Liver (tissue), 9 donors: ENCODE measurements around the gene CCL18. TPM values are rescaled to one million over a fixed set of nuclear protein-coding genes. Genes with fewer than 3 reads are reported as not detected.

ENCODE experiments used
- DNase-seq: peaks from one replicate; pipeline ENCODE4 v3.0.0-alpha.2; 2017; ENCODE audit warnings: low spot score
- H3K27ac ChIP-seq, 2 donors: one replicate each; pipeline ENCODE4 v1.7.0; 2013; ENCODE audit warnings: inconsistent platforms in 2 of 2, low read length in 2 of 2, control low read depth in 1 of 2, low read depth in 1 of 2, mild to moderate bottlenecking in 1 of 2
- H3K27me3 ChIP-seq, 4 donors: one replicate each; pipeline versions ENCODE4 v1.6.1 to v1.7.0; 2013; ENCODE audit warnings: low read length in 3 of 4, inconsistent platforms in 1 of 4, mild to moderate bottlenecking in 1 of 4, moderate library complexity in 1 of 4; ENCODE audit not compliant: control insufficient read depth in 4 of 4, insufficient read depth in 4 of 4
- H3K36me3 ChIP-seq, 4 donors: one replicate each; pipeline versions ENCODE4 v1.6.1 to v1.7.0; 2013; ENCODE audit warnings: low read length in 3 of 4, mild to moderate bottlenecking in 3 of 4, low read depth in 1 of 4, moderate library complexity in 1 of 4; ENCODE audit not compliant: control insufficient read depth in 4 of 4, insufficient read depth in 3 of 4
- H3K4me1 ChIP-seq, 4 donors: one replicate each; pipeline versions ENCODE4 v1.6.1 to v1.7.0; 2013; ENCODE audit warnings: low read length in 3 of 4, mild to moderate bottlenecking in 3 of 4, moderate library complexity in 1 of 4; ENCODE audit not compliant: control insufficient read depth in 4 of 4, insufficient read depth in 4 of 4
- H3K4me3 ChIP-seq, 3 donors: one replicate each; pipeline versions ENCODE4 v1.6.1 to v1.7.0; 2013; ENCODE audit warnings: low read length in 3 of 3, control low read depth in 1 of 3, low read depth in 1 of 3, mild to moderate bottlenecking in 1 of 3
- H3K9ac ChIP-seq, 2 donors: one replicate each; pipeline ENCODE4 v1.7.0; 2013; ENCODE audit warnings: low read length in 2 of 2, mild to moderate bottlenecking in 2 of 2, moderate library complexity in 2 of 2, control low read depth in 1 of 2, low read depth in 1 of 2
- H3K9me3 ChIP-seq, 4 donors: one replicate each; pipeline versions ENCODE4 v1.6.1 to v1.7.0; 2013; ENCODE audit warnings: low read length in 3 of 4; ENCODE audit not compliant: control insufficient read depth in 4 of 4
- ATF3 ChIP-seq: IDR thresholded peaks from 2 replicates; pipeline ENCODE4 v1.6.1; 2016; ENCODE audit warnings: antibody characterized with exemption
- EGR1 ChIP-seq, 2 donors: IDR thresholded peaks; 2 replicates each; pipeline ENCODE4 v1.6.1; 2016 to 2018; ENCODE audit warnings: antibody characterized with exemption in 2 of 2, low read depth in 2 of 2
- FOXA1 ChIP-seq: IDR thresholded peaks from 2 replicates; pipeline ENCODE4 v1.6.1; 2016; ENCODE audit warnings: antibody characterized with exemption
- FOXA2 ChIP-seq: IDR thresholded peaks from 2 replicates; pipeline ENCODE4 v1.6.1; 2016; ENCODE audit warnings: antibody characterized with exemption
- GABPA ChIP-seq, 2 donors: IDR thresholded peaks in 1 of 2; conservative IDR thresholded peaks in 1 of 2; 2 replicates each; pipeline ENCODE4 v1.6.1; 2016; ENCODE audit warnings: antibody characterized with exemption in 2 of 2, mild to moderate bottlenecking in 1 of 2, moderate library complexity in 1 of 2
- HNF4A ChIP-seq, 2 donors: conservative IDR thresholded peaks; 2 replicates each; pipeline ENCODE4 v1.6.1; 2016; ENCODE audit warnings: antibody characterized with exemption in 2 of 2, mild to moderate bottlenecking in 2 of 2
- HNF4G ChIP-seq: IDR thresholded peaks from 2 replicates; pipeline ENCODE4 v1.6.1; 2016; ENCODE audit warnings: antibody characterized with exemption
- JUND ChIP-seq, 2 donors: IDR thresholded peaks; 2 replicates each; pipeline ENCODE4 v1.6.1; 2016; ENCODE audit warnings: antibody characterized with exemption in 2 of 2
- MAX ChIP-seq: IDR thresholded peaks from 2 replicates; pipeline ENCODE4 v1.6.1; 2016; ENCODE audit warnings: antibody characterized with exemption
- NR2F2 ChIP-seq: IDR thresholded peaks from 2 replicates; pipeline ENCODE4 v1.6.1; 2016; ENCODE audit warnings: antibody characterized with exemption
- RAD21 ChIP-seq, 2 donors: IDR thresholded peaks; 2 replicates each; pipeline ENCODE4 v1.6.1; 2016; ENCODE audit warnings: antibody characterized with exemption in 2 of 2, mild to moderate bottlenecking in 2 of 2
- RXRA ChIP-seq, 2 donors: IDR thresholded peaks; 2 replicates each; pipeline ENCODE4 v1.6.1; 2017 to 2018; ENCODE audit warnings: antibody characterized with exemption in 2 of 2, mild to moderate bottlenecking in 1 of 2
- SP1 ChIP-seq: IDR thresholded peaks from 2 replicates; pipeline ENCODE4 v1.6.1; 2018; ENCODE audit warnings: antibody characterized with exemption, mild to moderate bottlenecking
- TAF1 ChIP-seq: conservative IDR thresholded peaks from 2 replicates; pipeline ENCODE4 v1.6.1; 2016; ENCODE audit warnings: antibody characterized with exemption, mild to moderate bottlenecking
- YY1 ChIP-seq: IDR thresholded peaks from 2 replicates; pipeline ENCODE4 v1.6.1; 2016; ENCODE audit warnings: antibody characterized with exemption, mild to moderate bottlenecking
- ZBTB33 ChIP-seq: IDR thresholded peaks from 2 replicates; pipeline ENCODE4 v1.6.1; 2016; ENCODE audit warnings: antibody characterized with exemption
- WGBS: extraction: QIAGEN DNeasy Blood & Tissue Kit; methylation state at CpG from one replicate; pipeline ENCODE4 v1.1.7; 2013; 5-methylcytosine and 5-hydroxymethylcytosine counted together
- polyA plus RNA-seq, 2 donors: library from polyadenylated mRNA; stranded (reverse) in 1 of 2; unstranded in 1 of 2; fragments of 200-250 nt in 1 of 2; fragments of >200 nt in 1 of 2; fragmentation: Nextera tagmentation in 1 of 2; extraction: Ambion mirVana in 1 of 2; gene quantifications; one replicate each; pipeline versions ENCODE4 v1.2.1 to v1.2.3, GENCODE V29; 2013 to 2015
- total RNA-seq, 2 donors: library from RNA; depleted of rRNA; stranded (reverse); fragments of >200 nt; gene quantifications; one replicate each; pipeline ENCODE4 v1.2.3, GENCODE V29; 2014
- TF ChIP-seq, protein P1 (sequence below): IDR thresholded peaks from 2 replicates; pipeline ENCODE4 v1.6.1; 2016; ENCODE audit warnings: antibody characterized with exemption, mild to moderate bottlenecking
- TF ChIP-seq, protein P2 (sequence below): fragments of 150-350 bp; IDR thresholded peaks from 2 replicates; pipeline ENCODE4 v1.5.1; 2017; ENCODE audit warnings: improper control_type of control experiment, low read depth, low read length; ENCODE audit not compliant: missing input control
- donor health status: healthy.
- donor health status: healthy.
- donor health status: healthy.
- donor health status: healthy.
- donor health status: healthy.

The CCL18 gene
- total and polyA plus RNA-seq, 4 donors = 0.22 to 0.92 (median 0.76) TPM; not detected in 1

- DNase-seq = no peak
- 88% methylated on average over 6 of the region's 6 CpGs for WGBS
- no peak overlapping the region for H3K4me3 ChIP-seq
- no peaks in the 10 kb centered on the region for H3K27me3 ChIP-seq
- no peak overlapping the region for H3K9ac ChIP-seq
- no peak overlapping the region for H3K27ac ChIP-seq
- H3K36me3 ChIP-seq = no peaks in the 10 kb centered on the region
- TF ChIP-seq EGR1 (IDR thresholded peaks at IDR 0.05; ENCODE audit: low read depth in 2 of 2) (no peak), FOXA1 (no peak)
- no peaks in the 10 kb centered on the region for H3K4me1 ChIP-seq
- H3K9me3 ChIP-seq = no peaks in the 10 kb centered on the region
Measured at GRCh38 chr17:36066365-36066985, 2.4 kb downstream of the CCL18 start.

DNA sequence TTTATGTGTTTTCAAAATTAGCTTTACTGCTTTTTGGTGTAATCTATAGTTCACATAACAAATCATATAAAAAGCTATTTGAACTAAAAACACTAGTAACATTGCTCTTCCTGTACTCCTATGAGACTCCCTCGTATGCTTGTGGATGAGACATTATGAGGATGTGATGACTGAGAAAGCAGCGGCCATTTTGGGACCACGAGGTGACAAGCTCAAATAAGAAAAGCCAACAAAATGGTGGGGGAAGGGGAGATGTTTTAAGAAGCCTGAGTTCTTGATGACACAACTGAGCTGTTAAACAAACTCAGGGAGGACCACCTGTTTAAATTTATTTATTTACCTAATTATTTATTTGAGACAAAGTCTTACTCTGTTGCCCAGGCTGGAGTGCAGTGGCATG, 4.5 kb downstream of the CCL18 start:
- H3K4me1 ChIP-seq = peaks cover 0 to 5% (median 2%) of the 10 kb centered on the region in 4 donors
- WGBS = 87% methylated on average over 3 of the region's 3 CpGs
- no peak for TF ChIP-seq FOXA2
- no peak for TF ChIP-seq MAX
- no peak for TF ChIP-seq RXRA (IDR thresholded peaks at IDR 0.05)
- TF ChIP-seq YY1 = no peak
- TF ChIP-seq ATF3 = no peak
- no peak for TF ChIP-seq EGR1 (IDR thresholded peaks at IDR 0.05; ENCODE audit: low read depth in 2 of 2)
- TF ChIP-seq RAD21 (IDR thresholded peaks at IDR 0.05) = no peak
- TF ChIP-seq GABPA (IDR thresholded peaks at IDR 0.05 in 1 of 2, conservative IDR thresholded peaks at IDR 0.05 in 1 of 2) = no peak
- no peak for TF ChIP-seq JUND (IDR thresholded peaks at IDR 0.05)
- TF ChIP-seq HNF4G = no peak
- TF ChIP-seq TAF1 = no peak
- TF ChIP-seq, protein P1, sequence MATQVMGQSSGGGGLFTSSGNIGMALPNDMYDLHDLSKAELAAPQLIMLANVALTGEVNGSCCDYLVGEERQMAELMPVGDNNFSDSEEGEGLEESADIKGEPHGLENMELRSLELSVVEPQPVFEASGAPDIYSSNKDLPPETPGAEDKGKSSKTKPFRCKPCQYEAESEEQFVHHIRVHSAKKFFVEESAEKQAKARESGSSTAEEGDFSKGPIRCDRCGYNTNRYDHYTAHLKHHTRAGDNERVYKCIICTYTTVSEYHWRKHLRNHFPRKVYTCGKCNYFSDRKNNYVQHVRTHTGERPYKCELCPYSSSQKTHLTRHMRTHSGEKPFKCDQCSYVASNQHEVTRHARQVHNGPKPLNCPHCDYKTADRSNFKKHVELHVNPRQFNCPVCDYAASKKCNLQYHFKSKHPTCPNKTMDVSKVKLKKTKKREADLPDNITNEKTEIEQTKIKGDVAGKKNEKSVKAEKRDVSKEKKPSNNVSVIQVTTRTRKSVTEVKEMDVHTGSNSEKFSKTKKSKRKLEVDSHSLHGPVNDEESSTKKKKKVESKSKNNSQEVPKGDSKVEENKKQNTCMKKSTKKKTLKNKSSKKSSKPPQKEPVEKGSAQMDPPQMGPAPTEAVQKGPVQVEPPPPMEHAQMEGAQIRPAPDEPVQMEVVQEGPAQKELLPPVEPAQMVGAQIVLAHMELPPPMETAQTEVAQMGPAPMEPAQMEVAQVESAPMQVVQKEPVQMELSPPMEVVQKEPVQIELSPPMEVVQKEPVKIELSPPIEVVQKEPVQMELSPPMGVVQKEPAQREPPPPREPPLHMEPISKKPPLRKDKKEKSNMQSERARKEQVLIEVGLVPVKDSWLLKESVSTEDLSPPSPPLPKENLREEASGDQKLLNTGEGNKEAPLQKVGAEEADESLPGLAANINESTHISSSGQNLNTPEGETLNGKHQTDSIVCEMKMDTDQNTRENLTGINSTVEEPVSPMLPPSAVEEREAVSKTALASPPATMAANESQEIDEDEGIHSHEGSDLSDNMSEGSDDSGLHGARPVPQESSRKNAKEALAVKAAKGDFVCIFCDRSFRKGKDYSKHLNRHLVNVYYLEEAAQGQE = no peak
- TF ChIP-seq, protein P2, sequence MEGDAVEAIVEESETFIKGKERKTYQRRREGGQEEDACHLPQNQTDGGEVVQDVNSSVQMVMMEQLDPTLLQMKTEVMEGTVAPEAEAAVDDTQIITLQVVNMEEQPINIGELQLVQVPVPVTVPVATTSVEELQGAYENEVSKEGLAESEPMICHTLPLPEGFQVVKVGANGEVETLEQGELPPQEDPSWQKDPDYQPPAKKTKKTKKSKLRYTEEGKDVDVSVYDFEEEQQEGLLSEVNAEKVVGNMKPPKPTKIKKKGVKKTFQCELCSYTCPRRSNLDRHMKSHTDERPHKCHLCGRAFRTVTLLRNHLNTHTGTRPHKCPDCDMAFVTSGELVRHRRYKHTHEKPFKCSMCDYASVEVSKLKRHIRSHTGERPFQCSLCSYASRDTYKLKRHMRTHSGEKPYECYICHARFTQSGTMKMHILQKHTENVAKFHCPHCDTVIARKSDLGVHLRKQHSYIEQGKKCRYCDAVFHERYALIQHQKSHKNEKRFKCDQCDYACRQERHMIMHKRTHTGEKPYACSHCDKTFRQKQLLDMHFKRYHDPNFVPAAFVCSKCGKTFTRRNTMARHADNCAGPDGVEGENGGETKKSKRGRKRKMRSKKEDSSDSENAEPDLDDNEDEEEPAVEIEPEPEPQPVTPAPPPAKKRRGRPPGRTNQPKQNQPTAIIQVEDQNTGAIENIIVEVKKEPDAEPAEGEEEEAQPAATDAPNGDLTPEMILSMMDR = no peak
- TF ChIP-seq HNF4A (conservative IDR thresholded peaks at IDR 0.05) = no peak
- TF ChIP-seq SP1 = no peak
- no peak for TF ChIP-seq NR2F2
- TF ChIP-seq ZBTB33 = no peak
- TF ChIP-seq FOXA1 = no peak
- no peaks in the 10 kb centered on the region for H3K36me3 ChIP-seq
- H3K4me3 ChIP-seq = no peak overlapping the region
- no peak overlapping the region for H3K27ac ChIP-seq
- no peaks in the 10 kb centered on the region for H3K27me3 ChIP-seq
- DNase-seq = no peak
- no peak overlapping the region for H3K9ac ChIP-seq
- no peaks in the 10 kb centered on the region for H3K9me3 ChIP-seq
